NCI-H2196 treated with DMSO at 0.1 percent for 48 hours (cell line): ENCODE measurements around the gene SRMS.
"Not testable (repeated sequence)": the region's sequence is repeated elsewhere in the genome, so short reads cannot be mapped to it uniquely, and the experiment has no call there.

Experiments
- DNase-seq: peaks from one replicate; lab custom pipeline; 2025; ENCODE audit not compliant: unreplicated experiment; lab: John Stamatoyannopoulos, UW

Gene SRMS

GRCh38 chr20:63566395-63567135 is 19.0 kb upstream of the SRMS start:
- DNase-seq = no peak

GRCh38 chr20:63565699-63566335 is 18.3 kb upstream of the SRMS start:
- DNase-seq = no peak

DNA sequence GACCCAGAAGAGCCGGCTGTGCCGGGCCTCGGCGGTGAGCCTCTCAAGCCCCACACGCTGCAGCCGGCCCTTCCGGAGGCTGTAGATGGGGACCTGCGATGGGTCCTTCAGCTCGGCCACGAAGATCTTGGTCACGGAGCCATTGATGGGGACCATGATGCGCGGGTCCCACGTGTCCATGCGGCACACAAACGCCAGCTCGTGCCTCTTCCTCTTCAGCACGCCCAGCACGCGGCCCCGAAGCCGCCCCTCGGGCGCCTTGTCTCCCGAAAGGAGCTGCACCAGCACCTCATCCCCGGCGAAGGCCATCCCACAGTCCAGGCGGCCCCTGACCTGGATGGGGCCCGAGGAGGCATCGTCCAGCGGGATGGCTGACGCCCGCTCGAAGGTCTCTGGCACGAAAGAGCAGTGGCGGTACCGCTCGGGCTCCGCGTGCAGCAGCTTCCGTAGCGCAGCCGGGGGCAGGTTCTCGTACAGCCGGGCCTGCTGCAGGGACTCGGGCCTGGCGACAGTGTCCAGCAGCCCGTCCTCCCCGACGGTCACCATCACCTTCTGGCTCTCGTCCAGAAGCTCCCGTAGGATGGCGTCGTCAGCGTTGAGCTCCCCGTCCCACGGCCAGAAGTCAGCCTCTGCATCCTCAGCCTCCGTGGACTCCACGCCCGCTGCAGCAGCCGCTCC is 17.6 kb upstream of the SRMS start:
- DNase-seq = no peak

- no peak for DNase-seq
These were observed 16.7 kb upstream of the SRMS start for GRCh38 chr20:63564036-63564810.

GRCh38 chr20:63563225-63563935 is 15.8 kb upstream of the SRMS start:
- DNase-seq = no peak

DNA sequence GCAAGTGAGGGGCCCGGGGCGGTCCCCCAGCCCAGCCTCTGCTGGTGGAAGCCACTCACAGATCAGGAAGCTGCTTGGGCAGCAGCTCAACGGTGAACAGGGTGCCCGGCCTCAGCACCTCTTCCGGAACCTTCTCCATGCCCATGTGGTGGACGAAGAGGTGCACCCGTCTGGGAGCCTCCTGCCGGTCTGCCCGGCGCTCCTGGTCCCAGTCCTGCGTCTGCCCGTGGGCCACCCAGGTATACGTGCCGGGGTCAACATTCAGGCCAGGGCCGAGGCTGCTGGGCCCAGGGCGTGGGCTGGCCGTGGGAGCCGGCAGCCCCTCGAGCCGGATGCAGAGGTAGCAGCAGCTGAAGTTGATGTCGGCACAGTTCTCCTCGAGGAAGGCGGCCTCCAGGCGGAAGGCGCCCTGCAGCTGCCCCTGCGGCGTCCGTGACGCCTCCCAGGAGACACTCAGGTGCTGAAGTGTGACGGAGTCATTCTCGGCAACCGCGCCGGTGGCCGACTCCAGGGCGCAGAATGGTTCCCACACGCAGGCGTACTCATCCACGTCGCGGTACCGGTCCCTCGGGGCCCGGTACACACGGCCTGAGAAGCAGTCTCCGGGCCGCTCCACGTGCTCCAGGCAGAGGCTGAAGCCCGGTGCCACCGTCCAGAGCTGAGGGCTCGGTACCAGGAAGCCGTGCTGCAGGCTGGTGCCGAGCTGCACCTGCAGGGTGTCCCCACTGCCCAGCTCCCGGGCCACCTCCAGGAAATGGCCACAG is 15.1 kb upstream of the SRMS start:
- no peak for DNase-seq

GRCh38 chr20:63561624-63562396 is 14.3 kb upstream of the SRMS start:
- DNase-seq = no peak

DNA sequence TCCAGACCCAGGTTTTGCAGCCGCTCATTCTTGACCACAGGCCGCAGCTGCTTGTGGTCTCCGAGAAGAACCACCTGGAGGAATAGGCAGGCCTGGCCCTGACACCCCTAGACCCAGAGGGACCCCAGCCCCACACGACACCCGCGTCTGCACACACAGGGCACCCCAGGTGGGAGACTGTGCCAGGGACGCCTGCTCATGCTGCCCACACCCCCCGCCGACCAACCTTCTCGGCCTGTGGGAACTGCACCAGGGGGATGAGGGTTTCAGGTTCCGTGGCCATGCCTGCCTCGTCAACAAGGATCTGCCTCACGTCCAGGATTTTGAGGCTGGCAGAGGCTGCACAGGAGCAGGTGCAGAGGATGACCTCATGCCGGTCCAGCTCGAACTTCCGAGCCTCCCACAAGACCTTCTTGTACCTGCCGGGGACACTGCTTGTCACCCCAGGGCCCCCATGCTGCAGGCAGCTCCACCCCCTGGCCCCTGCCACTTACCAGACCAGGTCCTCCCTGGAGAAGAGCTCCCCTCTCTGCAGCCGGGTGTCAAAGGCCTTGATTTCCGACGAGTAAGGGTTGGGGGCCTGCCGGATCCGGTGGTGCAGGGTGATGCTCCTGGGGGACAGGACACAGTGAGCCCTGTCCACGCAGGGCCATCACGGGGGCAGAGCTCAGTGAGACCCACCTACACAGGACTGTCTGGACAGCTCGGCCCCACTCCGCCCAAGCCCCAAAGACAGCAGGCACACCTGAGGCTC is 13.5 kb upstream of the SRMS start:
- no peak for DNase-seq

- no peak for DNase-seq
These were observed 12.8 kb upstream of the SRMS start for GRCh38 chr20:63560333-63560805.

DNA sequence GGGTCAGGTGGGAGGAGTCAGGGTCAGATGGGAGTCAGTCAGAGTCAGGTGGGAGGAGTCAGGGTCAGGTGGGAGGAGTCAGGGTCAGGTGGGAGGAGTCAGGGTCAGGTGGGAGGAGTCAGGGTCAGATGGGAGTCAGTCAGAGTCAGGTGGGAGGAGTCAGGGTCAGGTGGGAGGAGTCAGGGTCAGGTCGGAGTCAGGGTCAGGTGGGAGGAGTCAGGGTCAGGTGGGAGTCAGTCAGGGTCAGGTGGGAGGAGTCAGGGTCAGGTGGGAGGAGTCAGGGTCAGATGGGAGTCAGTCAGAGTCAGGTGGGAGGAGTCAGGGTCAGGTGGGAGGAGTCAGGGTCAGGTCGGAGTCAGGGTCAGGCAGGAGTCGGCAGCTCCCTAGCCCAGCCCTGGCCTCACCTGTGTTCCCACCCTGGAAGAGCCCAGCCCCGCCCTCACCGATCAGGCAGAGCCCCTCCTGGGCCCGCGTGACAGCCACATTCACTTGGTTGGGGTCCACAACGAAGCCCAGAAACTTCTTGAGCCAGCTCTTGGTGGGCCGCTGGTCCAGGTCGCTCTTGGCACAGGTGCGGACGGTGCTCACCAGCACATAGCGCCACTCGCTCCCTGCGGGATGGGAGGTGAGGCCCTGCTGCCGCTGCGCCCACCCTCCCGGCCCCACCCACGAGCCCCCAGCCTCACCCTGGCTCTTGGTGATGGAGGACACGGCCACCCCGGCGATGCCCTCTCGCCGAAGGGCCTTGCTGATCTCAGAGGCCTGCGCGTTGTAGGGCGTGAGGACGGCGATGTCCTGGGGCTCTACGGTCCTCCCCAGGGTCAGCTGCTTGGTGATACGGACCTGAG is 12.2 kb upstream of the SRMS start:
- not testable (repeated sequence) for DNase-seq

DNA sequence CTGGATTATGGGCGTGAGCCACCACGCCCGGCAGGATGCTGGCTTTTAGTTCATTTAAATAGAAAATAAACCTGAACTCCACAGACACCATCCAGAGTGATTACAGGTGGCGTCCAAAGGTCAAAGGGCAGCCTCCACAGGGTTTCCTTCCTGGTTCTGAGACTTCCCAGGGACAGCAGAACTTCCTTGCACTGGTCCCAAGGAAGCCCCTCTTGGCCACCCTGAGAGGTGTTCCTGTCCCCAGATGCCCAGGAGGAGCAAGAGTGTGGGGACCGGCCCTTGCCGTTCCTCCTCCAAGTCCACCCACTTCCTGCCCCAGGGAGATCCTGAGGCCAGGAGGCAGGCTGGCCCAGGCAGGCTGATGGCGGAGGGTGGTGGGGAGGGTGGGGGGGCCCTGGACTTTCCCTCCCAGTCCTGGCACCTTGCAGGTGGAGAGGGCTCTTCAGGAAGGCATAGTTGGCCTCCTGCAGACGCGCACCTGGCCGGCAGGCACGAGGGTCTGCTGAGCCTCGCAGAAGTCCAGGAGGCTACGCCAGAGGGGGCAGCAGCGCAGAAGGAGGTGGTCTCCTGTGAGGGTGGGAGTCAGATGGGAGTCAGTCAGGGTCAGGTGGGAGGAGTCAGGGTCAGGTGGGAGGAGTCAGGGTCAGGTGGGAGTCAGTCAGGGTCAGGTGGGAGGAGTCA is 11.4 kb upstream of the SRMS start:
- DNase-seq = no peak

- no peak for DNase-seq
These were observed 9.9 kb upstream of the SRMS start for GRCh38 chr20:63557481-63557891.

- no peak for DNase-seq
These were observed 9.4 kb upstream of the SRMS start for GRCh38 chr20:63556873-63557478.

- DNase-seq = no peak
These were observed 8.3 kb upstream of the SRMS start for GRCh38 chr20:63555661-63556381.

- no peak for DNase-seq
These were observed 7.1 kb upstream of the SRMS start for GRCh38 chr20:63554361-63555278.
